Caco-2 (cell line): ENCODE data around the gene ADCY6. TPM values are rescaled to one million over a fixed set of nuclear protein-coding genes. Genes with fewer than 3 reads are reported as not detected.
"Not testable (repeated sequence)": the region's sequence is repeated elsewhere in the genome, so short reads cannot be mapped to it uniquely, and the experiment has no call there.

ENCODE experiments used
- BruUV-seq: library from RNA; stranded (reverse); fragments of 400-500 nt; replicated peaks from 2 replicates; lab custom pipeline; 2021; lab: Mats Ljungman, UMichigan
- CTCF ChIA-PET: fragments of 300-600 bp; sonication (Branson Sonifier 250); formaldehyde crosslinking; loops from one replicate; lab custom pipeline; 2022; ENCODE audit warnings: antibody characterized with exemption; lab: Charles Lee
- POLR2A ChIA-PET: fragments of 300-600 bp; sonication (Branson Sonifier 250); formaldehyde crosslinking; loops from one replicate; lab custom pipeline; 2022; ENCODE audit warnings: antibody characterized with exemption; lab: Charles Lee
- DNase-seq, 2 experiments: peaks; one replicate each; pipeline versions ENCODE4 v3.0.0 to v3.0.0-alpha.2; 2020 to 2022
- H3K27me3 ChIP-seq: replicated peaks from 2 replicates; pipeline ENCODE4 v1.6.0; 2011; ENCODE audit warnings: low read length; ENCODE audit not compliant: control insufficient read depth, insufficient read depth
- H3K36me3 ChIP-seq: 2 replicates; pipeline ENCODE4 v1.5.1; 2011; ENCODE audit warnings: low read length; ENCODE audit not compliant: control insufficient read depth, insufficient read depth
- H3K4me1 ChIP-seq: fragments of 250-450 bp; sonication (Bioruptor Pico); 2 replicates; pipeline ENCODE4 v1.5.1; 2020; ENCODE audit warnings: mild to moderate bottlenecking
- H3K4me3 ChIP-seq: 2 replicates; pipeline ENCODE4 v1.5.1; 2011; ENCODE audit warnings: low read depth, mild to moderate bottlenecking, control low read depth, low read length
- H3K9me3 ChIP-seq: fragments of 250-450 bp; sonication (Bioruptor Pico); 2 replicates; pipeline ENCODE4 v1.5.1; 2020; ENCODE audit warnings: mild to moderate bottlenecking, moderate library complexity
- H3K27ac Mint-ChIP-seq: one replicate; pipeline ENCODE4 v1.8.0; 2022; ENCODE audit warnings: mixed read lengths; ENCODE audit not compliant: unreplicated experiment
- H3K27me3 Mint-ChIP-seq: one replicate; pipeline ENCODE4 v1.8.0; 2022; ENCODE audit warnings: mixed read lengths; ENCODE audit not compliant: insufficient read depth, unreplicated experiment
- H3K36me3 Mint-ChIP-seq: one replicate; pipeline ENCODE4 v1.8.0; 2022; ENCODE audit warnings: mild to moderate bottlenecking, mixed read lengths; ENCODE audit not compliant: insufficient read depth, unreplicated experiment
- H3K4me1 Mint-ChIP-seq: one replicate; pipeline ENCODE4 v1.8.0; 2022; ENCODE audit warnings: low read depth, mixed read lengths; ENCODE audit not compliant: unreplicated experiment
- H3K4me3 Mint-ChIP-seq: one replicate; pipeline ENCODE4 v1.8.0; 2022; ENCODE audit warnings: mild to moderate bottlenecking, moderate library complexity, mixed read lengths; ENCODE audit not compliant: unreplicated experiment
- H3K9me3 Mint-ChIP-seq: one replicate; pipeline ENCODE4 v1.8.0; 2022; ENCODE audit warnings: mixed read lengths; ENCODE audit not compliant: unreplicated experiment
- CTCF ChIP-seq, 2 experiments: fragments of 200-600 bp in 1 of 2; IDR thresholded peaks; 1 replicate in 1 of 2; 2 replicates in 1 of 2; pipeline versions ENCODE4 v1.5.1 to v1.8.0; 2011 to 2022; ENCODE audit warnings: antibody characterized with exemption in 1 of 2, control low read depth in 1 of 2, inconsistent platforms in 1 of 2, low read depth in 1 of 2, low read length in 1 of 2, mild to moderate bottlenecking in 1 of 2, moderate library complexity in 1 of 2; ENCODE audit not compliant: insufficient read depth in 1 of 2, severe bottlenecking in 1 of 2, unreplicated experiment in 1 of 2
- intact Hi-C: fragments of 100-400 bp; cut with micrococcal nuclease; formaldehyde crosslinking; loops from one replicate; pipeline ENCODE4 v1.10.0; 2022; ENCODE audit not compliant: unreplicated experiment
- total RNA-seq: library from RNA; stranded (reverse); gene quantifications from 2 replicates; pipeline ENCODE4 v1.2.3, GENCODE V29; 2022

The ADCY6 gene
- total RNA-seq, 1 experiment from 2014 or later = 89.8 TPM

- DNase-seq = no peak
- no peaks in the 10 kb centered on the region for H3K9me3 Mint-ChIP-seq
- Histone ChIP-seq H3K9me3 (0 out of 2 replicates have a peak, but pooled peaks cover 3% of the 10 kb centered on the region), H3K36me3 (no peaks in the 10 kb centered on the region), H3K4me1 (peaks cover 6% of the 10 kb centered on the region), H3K27me3 (no peaks in the 10 kb centered on the region), H3K4me3 (no peak overlapping the region)
- BruUV-seq = no TSS peak
- H3K4me1 Mint-ChIP-seq = no peaks in the 10 kb centered on the region
- ChIA-PET CTCF (no interaction called here), POLR2A (no interaction called here)
- intact Hi-C loops = no loop called here
- H3K4me3 Mint-ChIP-seq = no peak overlapping the region
- no peaks in the 10 kb centered on the region for H3K36me3 Mint-ChIP-seq
- H3K27ac Mint-ChIP-seq = no peak overlapping the region
- no peak for TF ChIP-seq CTCF (IDR thresholded peaks at IDR 0.05; ENCODE audit: insufficient read depth in 1 of 2, low read depth in 1 of 2, low read length in 1 of 2, severe bottlenecking in 1 of 2, unreplicated experiment in 1 of 2)
- H3K27me3 Mint-ChIP-seq = no peaks in the 10 kb centered on the region
Measured at GRCh38 chr12:48728807-48729206, 60.1 kb downstream of the ADCY6 start.

- H3K4me3 Mint-ChIP-seq, CTCF ChIA-PET, H3K27me3 ChIP-seq, DNase-seq, H3K36me3 ChIP-seq, H3K4me1 Mint-ChIP-seq, H3K4me1 ChIP-seq, POLR2A ChIA-PET, H3K27ac Mint-ChIP-seq, H3K27me3 Mint-ChIP-seq, intact Hi-C loops, BruUV-seq, H3K4me3 ChIP-seq: not testable (repeated sequence)
- H3K36me3 Mint-ChIP-seq = peaks cover 16% of the 10 kb centered on the region
- H3K9me3 Mint-ChIP-seq = peaks cover 23% of the 10 kb centered on the region
- 0 out of 2 replicates have a peak, but pooled peaks cover 12% of the 10 kb centered on the region for H3K9me3 ChIP-seq
Measured at GRCh38 chr12:48720737-48721136, 68.2 kb downstream of the ADCY6 start.

- H3K27me3 ChIP-seq, intact Hi-C loops, H3K4me3 Mint-ChIP-seq, DNase-seq, BruUV-seq, H3K4me1 Mint-ChIP-seq, POLR2A ChIA-PET, H3K4me3 ChIP-seq, H3K27me3 Mint-ChIP-seq, CTCF ChIA-PET, H3K36me3 ChIP-seq, H3K27ac Mint-ChIP-seq, H3K4me1 ChIP-seq: not testable (repeated sequence)
- peaks cover 17% of the 10 kb centered on the region for H3K36me3 Mint-ChIP-seq
- H3K9me3 ChIP-seq = 0 out of 2 replicates have a peak, but pooled peaks cover 12% of the 10 kb centered on the region
- H3K9me3 Mint-ChIP-seq = peaks cover 23% of the 10 kb centered on the region
Measured at GRCh38 chr12:48720171-48720570, 68.7 kb downstream of the ADCY6 start.

GRCh38 chr12:48719002-48719401 lies 69.9 kb downstream of the ADCY6 start:
- BruUV-seq, H3K4me1 Mint-ChIP-seq, H3K27me3 Mint-ChIP-seq, H3K27ac Mint-ChIP-seq, DNase-seq, CTCF ChIA-PET, H3K4me3 Mint-ChIP-seq, POLR2A ChIA-PET, H3K36me3 ChIP-seq, H3K27me3 ChIP-seq, H3K4me3 ChIP-seq: not testable (repeated sequence)
- H3K9me3 ChIP-seq = 0 out of 2 replicates have a peak, but pooled peaks cover 12% of the 10 kb centered on the region
- intact Hi-C loops = loop anchor here (10.0 kb wide), 1 partner anchor 546 kb away; the partner anchor contains the start of gene TUBA1C
- Mint-ChIP-seq H3K36me3 (peaks cover 25% of the 10 kb centered on the region), H3K9me3 (peaks cover 23% of the 10 kb centered on the region)
- peaks cover 10% of the 10 kb centered on the region; the same call in 1 of the 2 replicates for H3K4me1 ChIP-seq
